GM18517 (cell line): Measurements from ENCODE around the gene SEMA7A.

Experiments used
- ATAC-seq: cut with Tn5 transposase; IDR thresholded peaks from one replicate; pipeline ENCODE4 v1.9.1; 2021; ENCODE audit warnings: mild to moderate bottlenecking, moderate library complexity; ENCODE audit not compliant: unreplicated experiment

Gene SEMA7A

DNA sequence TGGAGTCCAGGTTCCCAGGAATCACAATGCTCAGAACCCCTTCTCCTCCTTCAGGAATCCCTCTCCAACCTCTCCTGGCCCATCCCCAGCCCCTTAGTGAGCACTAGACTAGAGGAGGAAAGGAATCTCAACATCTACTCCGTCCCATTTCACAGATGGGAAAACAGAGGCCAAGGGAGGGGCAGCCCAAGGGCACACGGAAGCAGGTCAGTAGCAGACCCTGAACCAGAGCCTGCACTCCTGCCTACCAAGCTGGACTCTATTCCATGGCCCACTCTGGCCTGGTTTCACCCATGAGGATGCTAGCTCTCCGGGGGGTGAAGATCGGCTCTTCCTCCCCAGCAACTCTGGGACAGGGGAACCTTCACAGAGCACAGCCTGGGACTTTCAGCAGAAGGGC is 14.3 kb downstream of the SEMA7A start:
- ATAC-seq = no peak

DNA sequence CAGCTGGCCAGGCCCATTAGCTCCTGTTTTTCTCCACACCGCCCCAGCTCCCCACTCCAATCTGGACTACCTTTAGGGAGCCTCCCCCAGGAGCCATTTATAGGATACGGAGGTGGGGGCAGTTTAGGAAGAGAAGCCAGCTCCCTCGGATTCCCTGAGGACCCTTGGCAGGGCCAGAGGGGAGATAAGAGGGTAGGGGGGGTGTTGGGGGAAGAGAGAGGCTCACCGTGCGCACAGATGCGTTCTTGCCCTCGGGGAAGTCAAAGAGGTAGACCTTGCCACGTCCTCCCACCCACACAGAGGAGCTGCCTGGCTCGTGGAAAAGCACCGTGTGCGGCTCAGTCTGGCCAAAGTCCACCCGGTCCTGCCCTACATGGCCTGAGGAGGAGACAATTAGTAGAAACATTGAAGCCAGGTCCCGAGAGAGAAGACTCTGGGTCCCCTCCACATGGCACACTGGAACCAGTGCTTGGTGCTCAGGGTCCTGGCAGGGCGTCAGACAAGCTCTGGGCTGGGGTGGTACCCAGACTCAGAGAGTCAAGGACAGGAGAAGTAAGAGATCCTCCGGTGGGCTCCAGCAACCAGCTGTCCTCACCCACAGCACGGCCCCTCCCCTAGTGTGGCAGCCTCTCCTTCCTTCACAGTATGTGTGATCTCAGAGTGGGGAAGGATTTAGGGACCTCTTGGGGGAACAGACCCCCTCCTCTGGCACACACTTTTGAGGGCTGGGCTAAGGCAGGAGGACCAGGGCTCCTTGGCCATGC is 15.0 kb downstream of the SEMA7A start:
- ATAC-seq = no peak

DNA sequence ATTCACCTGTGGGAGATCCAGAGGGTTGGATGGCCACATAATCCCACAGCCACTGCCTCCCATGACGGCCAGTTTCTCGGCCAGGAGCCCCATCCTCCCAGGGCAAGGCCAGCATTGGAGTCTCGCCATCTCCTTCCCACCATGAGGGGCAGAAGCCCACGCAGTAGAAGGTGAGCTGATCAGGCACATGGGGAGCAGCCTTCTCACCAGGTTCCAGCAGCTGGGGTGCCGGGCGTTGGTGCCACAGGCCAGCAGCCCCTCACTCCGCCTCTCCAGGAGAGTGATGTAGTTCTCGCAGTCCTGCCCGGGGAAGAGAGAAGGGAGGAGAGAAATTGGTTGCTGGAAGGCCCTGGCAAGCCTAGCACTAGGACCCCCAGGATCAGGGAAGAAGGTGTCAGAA is 16.1 kb downstream of the SEMA7A start:
- ATAC-seq = no peak

DNA sequence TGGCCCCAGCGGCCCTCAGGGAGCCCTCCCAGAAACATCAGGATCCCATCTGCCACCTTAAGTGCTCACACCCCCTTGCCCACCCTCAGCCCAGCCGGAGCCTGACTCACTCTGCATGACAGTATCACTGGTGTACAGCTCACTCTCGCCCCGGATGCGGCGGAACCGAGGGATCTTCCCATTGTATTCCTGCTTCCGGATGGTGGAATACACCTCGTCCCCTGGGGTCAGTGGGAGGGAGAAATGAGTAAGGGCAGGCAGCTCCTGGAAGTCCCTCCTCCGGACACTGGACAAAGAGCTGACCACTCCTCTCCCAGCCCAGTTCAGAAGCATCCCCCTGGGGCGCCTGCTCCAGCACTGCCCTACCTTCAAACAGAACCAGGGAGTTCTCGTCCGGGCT is 16.5 kb downstream of the SEMA7A start:
- no peak for ATAC-seq

DNA sequence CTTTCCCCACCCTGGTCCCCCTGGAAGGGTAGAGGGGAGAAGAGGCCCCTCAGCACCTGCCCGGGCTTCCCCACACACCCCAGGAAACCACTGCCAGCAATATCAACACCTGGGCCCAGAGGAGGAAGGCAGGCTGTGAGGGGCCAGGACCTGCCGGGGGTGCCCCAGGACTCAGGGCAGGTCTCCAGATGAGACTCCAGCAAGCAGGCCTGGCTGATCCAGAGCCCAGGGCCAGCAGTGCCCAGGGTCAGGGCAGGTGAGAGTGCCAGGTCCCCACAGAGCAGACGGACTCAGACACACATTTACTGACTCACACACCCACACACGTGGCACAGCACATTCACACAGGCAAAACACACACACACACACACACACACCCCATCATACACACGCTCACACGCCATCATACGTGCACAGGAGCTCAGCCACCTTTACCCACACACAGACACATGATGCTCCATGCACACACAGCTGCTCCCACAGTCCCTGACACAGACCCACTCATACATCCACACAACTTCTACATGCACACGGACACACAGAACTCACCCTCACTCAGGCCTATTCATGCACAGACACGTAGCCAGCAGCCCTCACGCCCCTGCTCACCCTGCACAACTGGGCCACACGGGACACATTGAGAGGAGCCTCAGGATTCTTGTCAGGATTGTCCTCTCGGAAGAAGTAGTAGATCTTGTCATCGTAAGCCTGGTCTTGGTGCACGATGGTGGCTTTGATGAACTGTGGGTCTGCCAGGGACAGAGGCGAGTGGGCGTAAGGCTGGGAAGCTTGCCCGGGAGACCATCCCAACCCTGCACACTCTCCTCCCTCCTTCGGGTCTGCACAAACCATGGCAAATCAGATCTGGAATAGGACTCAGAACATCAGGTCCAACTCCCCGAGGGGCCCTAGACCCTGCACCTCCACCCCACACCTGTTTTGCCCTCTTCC is 17.5 kb downstream of the SEMA7A start:
- no peak for ATAC-seq

DNA sequence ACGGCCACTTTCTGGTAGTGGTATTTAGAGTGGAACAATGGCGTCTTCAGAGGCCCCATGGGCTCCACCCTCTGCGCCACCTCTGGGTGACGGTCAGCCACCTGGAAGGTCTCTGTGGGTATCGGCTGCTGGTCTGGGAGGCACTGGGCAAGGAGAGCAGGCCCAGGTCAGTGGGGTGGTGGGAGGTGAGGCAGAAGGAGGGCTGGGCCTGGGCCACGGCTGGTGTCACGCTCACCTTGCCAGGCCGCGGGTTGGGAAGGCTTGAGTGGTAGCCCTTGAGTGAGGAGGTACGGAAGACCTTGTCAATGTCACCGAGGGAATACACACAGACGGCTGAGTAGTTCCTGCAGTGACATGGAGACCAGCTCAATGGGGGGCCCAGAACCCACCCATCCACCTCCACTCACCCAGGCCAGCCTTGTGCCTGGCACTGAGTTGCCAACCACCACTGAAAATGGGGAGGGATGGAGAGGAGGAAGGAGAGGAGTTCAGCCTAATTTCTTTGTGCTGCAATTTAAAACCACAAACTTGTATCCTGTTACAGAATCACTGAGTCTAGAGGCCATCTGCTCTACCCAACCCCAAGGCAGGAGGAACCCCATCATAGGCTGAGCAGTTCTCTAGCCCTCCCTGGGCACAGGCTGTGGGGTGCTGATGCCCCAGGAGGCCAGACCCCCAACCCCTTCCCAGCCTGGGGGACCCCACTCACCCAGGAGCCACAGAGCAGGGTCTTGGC is 19.0 kb downstream of the SEMA7A start:
- no peak for ATAC-seq

DNA sequence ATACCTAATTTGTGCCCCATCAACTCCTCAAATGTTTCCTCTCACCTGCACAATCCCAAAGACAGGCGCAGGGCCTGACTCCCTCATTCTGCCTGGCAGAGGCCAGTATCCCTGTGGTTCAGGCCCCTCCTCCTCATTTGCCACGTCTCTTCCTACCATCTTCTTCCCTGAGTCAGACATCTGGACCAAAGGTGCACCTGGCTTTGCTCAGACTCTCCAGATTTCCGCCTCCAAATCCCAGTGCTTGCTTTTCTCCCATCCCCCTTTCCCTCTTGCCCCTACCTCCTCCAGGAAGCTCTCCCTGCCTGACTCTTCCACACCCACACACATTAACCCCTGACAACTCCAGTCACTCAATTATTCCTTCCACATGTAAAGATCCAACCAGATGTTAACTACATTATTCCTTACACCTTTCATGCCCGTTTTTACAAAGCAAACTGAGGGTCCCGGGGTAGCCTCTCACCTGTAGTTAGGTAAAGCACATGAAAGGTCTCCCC is 19.6 kb downstream of the SEMA7A start:
- ATAC-seq = no peak

DNA sequence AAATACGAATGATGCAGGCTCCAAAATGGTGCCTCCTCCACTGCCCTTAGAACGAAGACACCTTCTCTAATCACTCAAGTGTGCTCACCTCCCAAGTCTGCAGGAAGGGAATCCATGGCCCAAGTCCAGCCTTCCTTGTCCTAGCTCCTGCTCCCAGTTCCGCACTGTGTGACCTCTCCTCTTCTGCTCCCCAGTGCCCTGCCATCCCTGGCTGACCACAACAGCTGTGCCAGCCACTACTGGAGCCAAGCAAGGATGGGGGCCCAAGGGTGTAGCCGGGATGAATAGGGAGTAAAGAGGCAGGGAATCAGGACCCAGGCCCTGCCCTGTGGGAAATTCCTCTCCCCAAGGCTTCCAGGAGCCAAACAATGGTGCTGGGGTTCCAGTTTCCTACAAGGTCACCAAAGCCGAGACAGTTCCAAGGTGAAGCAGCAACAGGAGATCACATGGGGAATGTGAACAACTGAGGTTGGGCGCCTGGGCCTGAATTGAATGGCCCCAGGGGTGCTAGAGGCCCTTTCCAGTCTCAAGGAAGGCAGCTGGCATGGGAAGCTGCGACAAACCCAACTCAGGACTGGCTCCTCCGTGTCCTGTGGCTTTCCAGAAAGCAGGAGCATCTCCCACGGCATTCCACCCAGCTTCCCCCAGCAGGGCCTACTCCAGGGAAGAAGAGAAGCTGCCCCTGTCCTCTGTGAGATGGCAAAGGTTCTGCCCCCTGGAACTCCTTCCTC is 20.2 kb downstream of the SEMA7A start:
- no peak for ATAC-seq

DNA sequence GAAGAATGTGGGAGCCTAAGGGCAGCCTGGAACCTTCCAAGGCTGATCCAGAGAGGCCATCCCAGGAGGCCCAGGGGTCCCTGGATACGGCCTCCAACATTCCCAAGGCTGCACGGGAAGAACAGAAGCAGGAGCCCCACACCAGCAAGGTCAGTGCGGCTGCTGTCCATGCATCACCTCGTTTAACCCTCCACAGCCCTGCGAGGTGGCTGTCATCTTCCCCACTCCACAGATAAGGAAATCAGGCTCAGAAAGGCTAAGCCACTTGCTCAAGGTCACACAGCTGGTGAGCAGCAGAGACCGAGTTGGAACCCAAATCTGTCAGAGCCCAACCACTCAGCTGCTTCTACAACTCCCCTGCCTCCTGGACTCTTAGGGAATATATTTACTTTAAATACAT is 21.6 kb downstream of the SEMA7A start:
- ATAC-seq = no peak

DNA sequence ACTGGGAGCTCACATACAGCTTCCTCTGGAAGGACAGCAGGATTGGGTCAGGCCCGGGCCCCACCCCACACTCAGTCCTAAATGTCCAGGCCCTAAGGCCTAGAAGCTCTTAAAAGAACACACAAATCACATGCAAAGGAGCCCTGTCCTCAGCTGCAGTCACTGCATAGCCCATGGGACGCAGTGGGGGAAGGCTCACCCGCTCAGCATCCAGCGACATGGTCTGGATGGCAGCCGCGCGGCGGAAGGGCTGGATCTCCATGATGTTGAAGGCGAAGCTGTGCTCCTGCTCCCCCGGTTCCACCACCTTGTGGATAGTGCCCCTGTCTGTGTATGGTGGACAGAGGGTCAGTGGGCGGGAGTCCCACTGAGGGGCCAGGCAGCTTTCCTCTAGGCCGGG is 22.1 kb downstream of the SEMA7A start:
- no peak for ATAC-seq

DNA sequence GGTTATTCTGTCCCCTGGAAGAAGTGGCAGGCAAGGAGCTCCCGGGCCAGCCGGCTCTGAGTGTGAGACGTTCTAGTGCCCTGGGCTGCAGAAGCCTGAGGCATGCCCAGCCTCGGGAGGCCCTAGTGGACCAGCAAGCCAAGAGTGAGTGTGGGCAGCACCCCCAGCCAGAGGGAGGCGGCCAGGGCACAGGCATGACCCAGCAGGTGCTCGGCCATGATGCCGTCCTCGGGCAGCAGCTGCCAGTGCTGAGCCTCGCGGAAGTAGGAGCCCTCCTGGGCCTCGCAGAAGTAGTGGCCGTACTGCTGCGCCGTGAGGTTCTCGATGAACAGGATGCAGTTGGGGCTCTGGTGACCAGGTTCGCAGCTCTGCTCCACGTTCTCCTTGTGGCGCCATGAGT is 23.3 kb downstream of the SEMA7A start:
- no peak for ATAC-seq

DNA sequence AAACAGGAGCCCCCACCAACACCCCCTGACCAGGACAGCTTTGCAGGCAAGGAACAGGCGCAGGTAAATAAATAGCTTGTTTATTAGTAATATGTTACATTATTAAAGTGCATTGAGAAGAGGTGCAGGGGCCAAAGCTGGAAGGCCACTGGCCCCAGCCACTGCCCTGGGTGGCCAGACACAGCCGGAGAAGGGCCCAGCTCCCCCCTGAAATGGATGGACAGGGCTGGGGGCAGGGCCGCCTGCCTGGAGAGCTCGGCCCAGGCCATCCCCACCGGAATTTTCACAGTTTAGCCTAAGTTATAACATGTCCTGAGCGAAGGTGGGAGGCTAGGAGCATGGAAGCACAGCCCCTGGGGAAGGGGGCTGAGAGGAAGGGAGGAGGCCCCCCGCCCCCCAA is 24.5 kb downstream of the SEMA7A start:
- no peak for ATAC-seq

DNA sequence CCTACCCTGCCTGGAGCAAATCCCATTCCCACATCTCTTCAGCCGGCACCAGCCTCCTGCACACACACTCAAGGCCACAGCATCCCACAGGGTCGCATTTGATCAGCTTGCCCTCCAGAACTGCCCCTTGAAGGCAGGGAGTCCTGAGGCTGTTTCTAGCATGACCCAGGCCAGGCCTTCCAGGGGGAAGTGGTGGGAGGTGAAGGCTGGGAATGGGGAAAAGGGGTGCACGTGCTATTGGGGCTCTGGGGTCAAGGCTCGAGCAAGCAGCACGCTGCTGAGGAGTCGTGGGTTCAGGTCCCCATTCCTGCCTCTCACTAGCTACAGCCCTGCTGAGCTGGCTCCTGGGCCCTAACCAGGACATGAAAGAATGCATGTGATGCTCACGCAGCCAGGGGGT is 24.9 kb downstream of the SEMA7A start:
- no peak for ATAC-seq

DNA sequence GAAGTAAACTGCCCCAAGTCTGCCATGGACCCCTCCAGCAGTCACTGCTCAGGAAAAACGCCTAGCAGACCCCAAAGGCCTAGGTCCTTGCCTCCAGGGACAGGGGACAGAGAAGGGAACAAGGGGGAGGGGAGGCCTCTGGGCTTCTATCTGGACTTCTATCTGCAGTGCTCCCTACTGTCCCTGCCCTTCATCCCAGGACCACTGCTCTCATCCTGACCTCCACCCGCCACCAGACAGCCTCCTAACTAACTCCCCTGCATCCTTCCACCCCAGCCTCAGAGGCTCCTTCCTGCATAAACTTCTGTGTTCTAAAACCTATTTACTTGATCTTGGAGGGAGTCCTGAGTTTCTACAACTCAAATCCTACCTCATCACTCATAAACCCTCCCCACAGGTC is 25.4 kb downstream of the SEMA7A start:
- no peak for ATAC-seq

DNA sequence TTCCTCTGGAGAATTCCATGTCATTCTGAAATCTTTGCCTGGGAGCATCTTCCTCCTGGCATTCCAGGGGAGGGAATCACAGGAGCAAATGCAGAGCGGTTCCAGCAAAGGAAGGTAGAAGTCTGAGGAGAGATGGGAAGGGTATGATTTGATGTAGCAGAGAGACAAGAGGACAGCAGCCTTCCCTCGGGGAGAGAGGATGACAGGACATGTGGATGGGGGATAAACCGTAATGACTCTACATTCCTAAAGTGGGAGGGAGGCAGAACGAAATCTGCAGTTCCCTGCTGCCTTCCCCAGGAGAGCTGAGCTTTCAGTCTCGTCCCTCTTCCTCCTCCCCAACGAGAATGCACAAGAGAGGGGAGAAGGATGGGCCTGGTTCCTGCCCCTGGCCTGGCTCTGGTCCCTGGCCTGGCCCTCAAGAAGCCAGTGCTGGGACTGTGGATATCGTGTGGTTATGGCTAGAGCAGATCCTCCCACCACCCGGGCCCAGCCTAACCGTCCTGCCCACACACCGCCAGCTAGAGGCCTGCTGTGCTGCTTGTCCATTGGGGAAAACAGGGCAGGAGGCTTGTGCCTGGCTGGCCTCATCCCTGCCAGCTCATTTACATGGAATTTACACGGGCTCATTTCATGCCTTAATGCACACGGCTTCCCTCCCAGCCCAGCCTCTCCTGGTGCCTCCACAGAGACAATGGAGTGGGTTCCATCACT is 26.6 kb downstream of the SEMA7A start:
- ATAC-seq = no peak

DNA sequence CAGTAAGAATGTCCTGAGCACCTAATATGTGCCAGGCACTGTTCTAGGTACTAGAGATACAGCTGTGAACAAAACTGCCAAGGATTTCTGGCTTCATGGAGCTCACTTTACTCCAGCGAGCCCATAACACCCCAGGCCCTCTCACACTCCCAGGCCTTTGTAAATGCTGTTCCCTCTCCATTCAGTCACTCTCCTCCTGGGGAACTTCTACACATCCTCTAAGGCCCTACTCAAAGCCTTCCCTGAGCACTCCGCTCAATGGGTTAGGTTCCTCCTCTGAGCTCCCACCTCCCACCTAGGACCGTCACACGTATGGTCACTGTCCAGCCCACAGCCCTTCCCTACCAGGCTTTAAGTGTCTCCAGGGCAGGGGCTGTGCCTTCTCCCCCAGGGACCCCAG is 27.2 kb downstream of the SEMA7A start:
- no peak for ATAC-seq

DNA sequence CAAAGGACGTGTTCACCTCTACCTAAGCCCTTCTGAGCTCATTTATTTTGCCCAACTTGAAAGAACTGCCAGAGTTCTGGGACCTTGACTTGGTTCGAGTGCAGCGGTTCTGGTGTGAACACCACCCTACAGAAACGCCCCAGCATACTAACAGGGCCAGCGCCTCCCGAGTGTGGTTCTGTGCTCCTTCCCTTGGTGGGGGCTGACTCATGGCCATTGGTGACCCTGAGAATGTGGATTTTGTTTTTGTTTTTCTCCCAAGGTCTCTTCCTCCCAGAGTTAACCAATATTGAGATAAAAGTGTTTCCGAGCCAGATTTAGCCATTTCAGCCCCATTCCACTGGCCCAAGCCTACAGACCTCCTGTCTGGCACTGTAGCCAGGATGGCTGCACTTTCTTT is 27.9 kb downstream of the SEMA7A start:
- ATAC-seq = no peak

DNA sequence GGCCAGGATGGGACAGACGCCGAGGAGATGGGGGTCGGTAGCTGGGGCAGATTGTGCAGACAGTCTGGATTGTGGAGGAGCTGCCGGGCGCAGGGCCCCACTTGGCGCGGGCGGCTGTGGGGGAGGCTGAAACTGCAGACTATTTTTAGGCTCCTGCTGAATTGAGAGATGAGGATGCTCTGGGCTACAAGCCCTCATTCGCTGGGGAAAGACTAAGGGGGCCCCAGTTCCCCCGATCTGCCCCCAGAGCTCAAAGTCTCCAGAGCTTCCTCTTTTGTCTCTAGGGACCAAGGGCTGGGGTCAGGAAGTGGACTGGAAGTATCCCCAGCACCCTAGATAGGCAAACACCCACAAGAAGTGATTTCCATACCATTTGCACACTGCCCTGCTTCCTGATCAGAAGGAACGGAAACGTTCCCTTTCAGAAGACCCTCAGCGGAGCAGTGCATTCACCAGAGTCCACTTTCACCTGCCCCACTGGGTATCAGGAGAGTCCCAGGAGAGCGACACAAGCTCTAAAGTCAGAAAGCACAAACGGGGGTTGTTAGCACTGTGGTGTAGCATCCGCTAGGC is 29.7 kb downstream of the SEMA7A start:
- ATAC-seq = peak; percentile 36

DNA sequence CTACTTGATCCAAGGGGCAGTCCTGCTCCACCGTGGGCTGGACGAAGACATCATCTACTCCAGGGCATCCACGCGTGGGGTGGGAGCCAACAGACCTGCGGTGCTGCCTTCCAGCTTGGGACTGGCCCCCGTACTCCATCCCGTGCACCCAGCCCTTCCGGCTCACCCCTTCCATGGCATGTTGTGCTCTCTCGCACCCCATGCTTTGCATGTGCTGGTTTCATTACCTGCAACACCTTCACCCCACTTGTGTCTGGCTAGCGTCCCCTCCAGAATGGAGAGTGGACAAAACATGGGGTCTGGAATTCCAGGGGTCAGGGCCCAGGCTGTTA is 30.2 kb downstream of the SEMA7A start:
- ATAC-seq = peak; percentile 11
